HG02678 (cell line): Measurements from ENCODE around the gene PSMB5.

ENCODE experiments used
- ATAC-seq: cut with Tn5 transposase; IDR thresholded peaks from one replicate; pipeline ENCODE4 v1.9.1; 2021; ENCODE audit warnings: mild to moderate bottlenecking, moderate library complexity; ENCODE audit not compliant: unreplicated experiment

The PSMB5 gene

DNA sequence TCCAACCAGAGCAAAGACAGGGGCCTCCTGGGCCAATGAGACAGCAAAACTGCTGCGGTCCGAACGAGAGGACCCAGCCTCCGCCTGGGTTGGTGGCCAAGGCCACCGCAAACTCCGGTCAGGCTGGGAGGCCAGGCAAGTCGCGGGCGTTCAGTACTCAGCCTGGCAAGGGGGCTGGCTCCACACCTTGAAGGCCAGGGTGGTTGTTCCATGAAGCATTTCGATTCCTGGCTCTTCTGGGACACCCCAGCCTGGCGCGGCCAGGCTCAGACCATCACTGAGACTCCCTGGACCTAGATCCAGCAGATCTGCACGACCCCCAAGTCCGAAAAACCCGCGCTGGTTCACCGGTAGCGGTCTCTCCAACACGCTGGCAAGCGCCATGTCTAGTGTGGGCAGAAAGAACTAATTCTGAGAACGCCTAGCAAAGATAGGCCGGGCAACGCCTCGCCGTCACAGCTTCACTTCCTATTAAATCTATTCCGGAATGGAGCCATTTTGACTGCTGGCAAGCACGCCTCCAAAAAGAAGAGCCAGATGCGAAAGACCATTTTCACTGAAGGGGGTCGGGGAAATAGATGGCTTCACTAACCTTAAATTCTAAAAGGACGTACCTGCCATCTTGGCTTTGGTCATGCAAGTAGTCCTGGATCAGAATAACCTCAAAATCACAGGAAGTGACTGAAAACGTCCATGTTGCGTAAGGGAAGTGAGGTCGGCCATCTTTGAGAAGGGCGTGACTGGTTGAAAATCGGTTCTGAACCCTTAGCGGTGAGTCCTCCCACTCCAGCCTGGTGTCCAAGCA lies at the start of gene PSMB5:
PSMB5 (minus strand) TSS at position 403 of the 805 bp plus-strand sequence; CDS start at position 384, 19 bp downstream.
- ATAC-seq, result peak; percentile 93

GRCh38 chr14:23080474-23080873 lies 45.8 kb upstream of the PSMB5 start:
- no peak for ATAC-seq

- ATAC-seq, result no peak
Measured at GRCh38 chr14:23079716-23080115, 45.0 kb upstream of the PSMB5 start.

GRCh38 chr14:23078692-23079116 lies 44.0 kb upstream of the PSMB5 start:
- no peak for ATAC-seq

- ATAC-seq, result no peak
Measured at GRCh38 chr14:23077962-23078361, 43.3 kb upstream of the PSMB5 start.

DNA sequence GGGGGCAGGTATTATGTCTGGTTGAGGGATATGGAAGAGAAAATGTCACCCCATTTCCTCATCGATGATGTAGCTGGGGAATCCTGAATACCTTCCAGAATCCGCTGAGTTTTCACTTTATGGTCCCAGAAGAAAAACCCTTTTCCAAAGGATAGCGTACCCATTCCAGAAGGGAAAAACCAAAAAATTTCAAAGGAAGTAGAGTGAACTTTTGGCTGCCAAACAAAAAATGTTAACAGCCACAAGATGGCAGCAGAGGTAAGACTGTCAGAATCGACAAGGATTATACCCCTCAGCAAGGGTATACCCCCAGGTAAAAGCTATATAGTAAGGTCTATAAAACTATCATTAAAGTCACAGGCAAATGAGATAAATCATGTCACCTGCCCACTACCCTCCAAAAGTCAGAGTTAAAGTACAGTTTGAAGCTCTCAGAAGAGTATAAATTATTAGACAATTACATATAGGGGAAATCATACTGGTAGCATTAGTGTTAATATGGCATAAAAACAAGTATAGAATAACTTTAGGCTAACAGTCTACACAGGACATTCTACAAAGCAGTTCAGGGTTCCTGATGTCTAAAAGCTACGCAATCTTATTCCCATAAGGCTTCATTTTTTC lies 42.2 kb upstream of the PSMB5 start:
- ATAC-seq, result no peak

DNA sequence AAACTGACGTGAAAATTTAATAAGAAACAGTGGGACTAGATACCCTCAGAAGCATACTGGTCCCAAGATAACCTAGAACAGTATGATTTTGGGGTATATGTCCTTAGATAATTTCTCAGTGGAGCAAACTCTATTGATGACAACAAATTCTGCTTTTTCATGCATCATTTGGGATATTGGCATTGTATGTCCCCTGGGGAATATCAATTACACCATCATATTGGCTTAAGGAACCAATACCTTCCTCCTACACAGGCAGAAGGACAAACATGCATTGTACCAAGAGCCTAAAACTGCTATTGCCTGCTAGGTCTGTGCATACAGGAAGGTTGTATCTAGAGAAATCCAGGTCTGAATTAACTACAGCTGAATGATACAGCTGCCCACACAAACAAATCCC lies 40.2 kb upstream of the PSMB5 start:
- ATAC-seq, result no peak

DNA sequence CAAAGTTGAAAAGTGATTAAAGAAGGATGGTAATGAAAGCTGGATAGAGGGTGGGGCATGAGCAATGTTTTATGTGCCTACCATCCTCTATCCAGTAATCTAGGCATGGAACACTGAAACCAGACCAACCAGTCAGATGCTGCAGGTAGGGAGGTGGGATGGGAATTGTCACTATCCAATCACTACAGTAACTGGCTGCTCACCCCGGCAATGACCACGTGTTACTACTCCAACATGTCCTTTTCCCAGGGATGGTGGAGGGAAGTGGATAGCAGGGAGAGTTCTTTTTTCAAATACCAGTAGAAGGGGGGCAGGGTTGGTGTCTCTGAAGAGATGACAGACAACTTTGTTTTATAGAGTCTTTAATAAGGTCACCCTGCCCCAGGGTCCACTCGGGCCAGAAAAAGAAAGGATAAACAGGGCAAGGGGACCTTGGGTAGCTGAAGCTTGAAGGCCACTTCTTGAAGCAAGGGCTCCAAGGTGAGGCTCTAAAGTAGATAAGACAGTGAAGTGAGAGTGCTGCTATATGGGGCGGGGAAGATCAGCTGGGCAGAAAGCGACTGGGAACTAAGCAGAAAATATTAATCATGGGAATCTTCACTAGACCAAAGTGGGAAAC lies 37.3 kb upstream of the PSMB5 start:
- ATAC-seq, result no peak

DNA sequence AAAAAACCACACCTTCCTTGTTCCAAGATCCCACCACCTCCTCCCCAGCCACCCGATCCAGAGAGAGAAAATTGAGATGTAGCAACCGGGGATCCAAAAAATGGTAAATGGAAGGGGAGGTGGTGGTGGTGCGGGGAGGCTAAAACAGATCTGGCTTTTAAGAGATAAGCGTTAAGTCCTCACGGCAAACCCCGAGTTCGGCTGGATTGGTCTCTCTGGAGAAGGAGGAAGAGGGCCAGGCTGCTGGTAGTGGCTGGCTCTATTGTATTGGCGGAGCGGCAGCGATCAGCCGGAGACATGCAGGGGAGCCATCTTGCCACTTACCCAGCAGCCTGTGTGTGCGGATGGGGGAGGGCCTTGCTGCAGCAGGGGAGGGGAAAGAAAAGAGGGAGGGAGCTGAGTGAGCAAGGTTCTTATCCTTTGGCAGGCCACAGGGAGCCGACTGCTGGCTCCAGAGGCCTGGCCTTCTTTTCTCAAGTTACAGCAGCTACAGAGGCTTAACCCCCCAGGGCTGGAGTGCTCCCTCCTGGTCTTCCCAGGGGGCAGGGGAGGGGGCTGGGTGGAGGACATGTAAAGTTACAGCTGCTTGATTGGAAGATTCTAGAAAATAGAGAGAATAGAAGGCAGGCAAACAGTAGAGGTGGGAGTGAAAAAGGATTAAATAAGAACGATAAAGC lies 36.7 kb upstream of the PSMB5 start:
- peak; percentile 89 for ATAC-seq

- ATAC-seq, result no peak
Measured at GRCh38 chr14:23070262-23071129, 35.8 kb upstream of the PSMB5 start.

GRCh38 chr14:23069413-23069806 lies 34.7 kb upstream of the PSMB5 start:
- no peak for ATAC-seq

- peak; percentile 75 for ATAC-seq
Measured at GRCh38 chr14:23068789-23069412, 34.2 kb upstream of the PSMB5 start.

DNA sequence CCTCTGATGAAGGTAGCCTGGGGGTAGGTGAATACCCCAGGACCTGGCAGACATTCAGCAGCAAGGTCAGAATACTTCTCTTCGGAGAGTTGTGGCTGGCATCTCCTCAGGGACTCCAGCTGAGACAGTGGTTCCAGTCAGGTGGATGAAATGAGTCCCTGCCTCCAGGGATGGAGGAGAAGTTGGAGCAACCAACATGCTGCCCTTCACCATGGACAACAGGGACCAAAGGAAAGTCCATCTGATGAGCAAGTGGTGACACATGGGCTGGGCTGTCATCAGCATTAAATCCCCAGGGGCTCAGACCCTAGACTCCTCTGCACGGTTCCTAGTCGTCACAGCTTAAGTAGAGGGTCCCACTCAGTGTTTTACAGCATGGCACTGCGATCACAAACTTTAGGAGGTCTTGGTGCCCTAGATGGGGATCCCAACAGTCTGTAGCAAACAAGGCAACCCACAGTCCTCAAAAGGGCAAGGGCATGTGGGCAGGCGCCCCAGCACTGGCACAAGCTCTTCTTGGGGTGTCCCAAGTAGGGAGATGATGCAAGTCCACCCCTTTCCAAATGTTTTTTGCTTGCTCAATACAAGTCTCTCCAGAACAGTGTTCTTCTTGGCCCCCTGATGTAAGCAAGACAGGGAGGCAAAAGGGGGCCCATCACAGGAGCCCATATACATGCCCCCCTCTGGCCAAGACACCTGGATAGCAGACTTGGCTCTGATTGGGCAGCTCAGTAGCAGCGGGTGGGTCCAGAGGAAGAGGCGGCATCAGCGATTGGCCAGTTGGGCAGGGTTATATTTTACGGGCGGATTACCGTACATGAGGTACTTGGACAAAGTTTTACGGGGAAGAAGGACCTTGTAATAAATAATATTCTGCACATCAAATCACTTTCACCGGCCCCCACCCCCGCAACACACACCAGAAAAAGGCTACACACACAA lies 33.4 kb upstream of the PSMB5 start:
- ATAC-seq, result no peak

DNA sequence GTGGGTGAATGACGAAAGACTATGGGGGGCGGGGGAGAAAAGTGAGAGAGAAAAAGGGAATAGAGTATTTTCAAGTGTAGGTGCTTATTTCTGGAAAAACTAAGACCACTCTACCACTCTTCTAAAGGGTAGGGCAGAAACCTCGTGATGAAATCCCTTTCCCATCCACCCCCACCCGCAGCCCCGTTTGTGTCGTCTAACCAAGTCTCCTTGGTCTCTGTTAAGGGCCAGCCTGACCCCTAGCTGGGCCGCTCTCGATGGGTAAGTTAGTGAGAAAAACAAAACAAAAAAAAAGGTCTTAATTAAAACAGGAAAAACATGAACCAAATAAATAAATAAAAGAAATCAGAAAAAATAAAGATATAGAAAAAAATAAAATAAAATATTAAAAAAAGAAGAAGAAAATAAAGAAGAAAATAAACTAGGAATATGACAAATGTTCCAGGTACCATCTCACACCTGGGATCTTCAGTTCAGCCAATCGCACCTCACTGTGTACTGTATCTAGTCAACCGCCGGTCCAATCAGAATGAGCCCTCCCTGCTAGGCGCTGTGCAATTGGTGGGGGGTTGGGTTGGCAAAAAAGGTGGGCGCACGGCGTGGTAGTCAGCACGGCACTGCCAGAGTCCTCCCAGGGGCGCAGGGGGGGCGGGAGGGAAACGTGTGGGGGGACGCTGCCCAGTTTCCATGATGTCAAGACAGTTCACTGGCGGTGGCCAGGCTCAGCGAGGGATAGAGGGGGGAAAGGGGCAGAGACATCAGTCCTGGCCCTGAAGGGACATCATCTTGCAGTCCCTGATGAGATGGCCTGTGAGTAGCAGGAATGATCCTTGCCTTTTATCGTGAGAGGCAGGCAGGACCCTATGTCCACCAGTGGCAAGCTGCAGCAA lies 32.4 kb upstream of the PSMB5 start:
- ATAC-seq, result no peak

DNA sequence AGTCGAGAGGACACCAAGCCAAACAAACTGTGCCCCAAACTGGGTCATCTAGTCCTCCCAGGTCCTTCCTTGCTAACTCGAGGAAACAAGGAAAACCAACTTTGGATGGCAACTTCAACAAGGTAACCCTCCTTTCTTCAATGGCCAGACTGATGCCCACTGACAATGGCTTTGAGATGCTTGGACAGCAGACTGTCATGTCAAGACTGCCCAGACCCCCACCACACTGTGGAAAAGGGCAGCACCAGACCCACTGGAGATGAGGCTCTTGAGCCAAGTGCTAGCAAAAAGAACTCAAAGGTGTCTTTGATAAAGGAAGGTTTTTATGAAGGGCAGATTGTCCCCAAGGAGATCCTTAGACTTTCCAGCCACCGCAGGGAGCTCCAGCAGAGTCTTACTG lies 31.7 kb upstream of the PSMB5 start:
- ATAC-seq, result no peak

- ATAC-seq, result no peak
Measured at GRCh38 chr14:23063601-23064000, 28.9 kb upstream of the PSMB5 start.

DNA sequence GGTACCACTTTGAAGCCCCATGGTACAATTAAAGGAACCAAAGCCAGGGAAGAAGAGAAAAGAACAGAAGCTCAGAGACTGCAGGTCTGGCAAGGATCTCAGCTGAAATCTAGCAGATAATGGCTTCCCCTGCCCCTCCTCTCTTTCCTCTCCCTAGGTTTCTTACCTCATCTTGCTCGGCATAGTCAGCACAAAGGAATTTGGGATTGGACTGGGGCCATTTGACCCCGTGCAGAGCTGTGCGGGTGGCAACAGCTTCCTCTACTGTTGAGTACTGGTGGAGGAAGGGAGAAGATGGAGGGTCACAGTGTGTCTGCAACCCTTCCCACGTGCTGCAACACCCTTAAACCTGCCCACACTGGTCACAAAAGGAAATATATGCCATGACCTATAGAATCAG lies 27.3 kb upstream of the PSMB5 start:
- ATAC-seq, result no peak
